HG03103 (cell line): ENCODE results near the gene AAMDC.

Source experiments
- ATAC-seq: cut with Tn5 transposase; IDR thresholded peaks from one replicate; pipeline ENCODE4 v1.9.1; 2021; ENCODE audit warnings: low read depth; ENCODE audit not compliant: unreplicated experiment

The AAMDC gene

GRCh38 chr11:77820565-77821348 is at the start of gene AAMDC, which contains the start of gene RSF1:
TSS of gene AAMDC (plus strand) at chr11:77821144. CDS start at chr11:77842497, 21,353 bp downstream.
TSS of gene RSF1 (minus strand) at chr11:77820722. CDS start at chr11:77820714, 8 bp downstream.
- peak; percentile 62 for ATAC-seq

GRCh38 chr11:77775936-77776335 is 45.0 kb upstream of the AAMDC start:
- no peak for ATAC-seq

- ATAC-seq, result no peak
Measured at GRCh38 chr11:77776455-77776854, 44.5 kb upstream of the AAMDC start.

- ATAC-seq, result no peak
Measured at GRCh38 chr11:77778118-77778517, 42.8 kb upstream of the AAMDC start.

GRCh38 chr11:77778549-77778948 is 42.4 kb upstream of the AAMDC start:
- no peak for ATAC-seq

- ATAC-seq, result no peak
Measured at GRCh38 chr11:77779935-77780334, 41.0 kb upstream of the AAMDC start.

GRCh38 chr11:77783025-77783424 is 37.9 kb upstream of the AAMDC start:
- no peak for ATAC-seq

- ATAC-seq, result no peak
Measured at GRCh38 chr11:77784572-77784971, 36.4 kb upstream of the AAMDC start.

- no peak for ATAC-seq
Measured at GRCh38 chr11:77789061-77789730, 31.7 kb upstream of the AAMDC start.

- ATAC-seq, result no peak
Measured at GRCh38 chr11:77789731-77790476, 31.0 kb upstream of the AAMDC start.

- no peak for ATAC-seq
Measured at GRCh38 chr11:77791301-77791700, 29.6 kb upstream of the AAMDC start.

GRCh38 chr11:77793972-77794371 is 27.0 kb upstream of the AAMDC start:
- no peak for ATAC-seq

- ATAC-seq, result no peak
Measured at GRCh38 chr11:77799338-77799737, 21.6 kb upstream of the AAMDC start.

- ATAC-seq, result no peak
Measured at GRCh38 chr11:77800449-77800848, 20.5 kb upstream of the AAMDC start.

- ATAC-seq, result no peak
Measured at GRCh38 chr11:77801477-77801876, 19.5 kb upstream of the AAMDC start.

- no peak for ATAC-seq
Measured at GRCh38 chr11:77806415-77806814, 14.5 kb upstream of the AAMDC start.

- ATAC-seq, result no peak
Measured at GRCh38 chr11:77806993-77807392, 14.0 kb upstream of the AAMDC start.

- no peak for ATAC-seq
Measured at GRCh38 chr11:77813256-77813655, 7.7 kb upstream of the AAMDC start.

- ATAC-seq, result no peak
Measured at GRCh38 chr11:77814848-77815247, 6.1 kb upstream of the AAMDC start.

GRCh38 chr11:77815459-77815858 is 5.5 kb upstream of the AAMDC start:
- ATAC-seq, result no peak

- ATAC-seq, result peak; percentile 48
Measured at GRCh38 chr11:77819411-77819920, 1.5 kb upstream of the AAMDC start.
